Naive thymus-derived CD8-positive, alpha-beta T cell (primary cell): ENCODE measurements around the gene ZNF280D. TPM values are rescaled to one million over a fixed set of nuclear protein-coding genes. Genes with fewer than 3 reads are reported as not detected.

Source experiments
- ATAC-seq, 2 donors: fragments of 150-1000 bp; cut with Tn5 transposase in 1 of 2; sonication (Bioruptor Pico), chemical (Tn5 transposase) in 1 of 2; 1 replicate in 1 of 2; 2 replicates in 1 of 2; pipeline ENCODE4 v1.10.0; 2021; ENCODE audit warnings: mild to moderate bottlenecking in 2 of 2, moderate library complexity in 2 of 2
- POLR2A ChIA-PET: fragments of 350-600 bp; sonication (Branson Sonifier 250); formaldehyde crosslinking; loops from one replicate; lab custom pipeline; 2021; ENCODE audit warnings: antibody characterized with exemption; lab: Charles Lee
- DNase-seq, 10 donors: peaks; one replicate each; pipeline versions ENCODE4 v3.0.0 to v3.0.0-alpha.2; 2020 to 2022
- H3K27ac Mint-ChIP-seq, 10 donors: one replicate each; pipeline ENCODE4 v1.8.0; 2020 to 2022; ENCODE audit warnings: mild to moderate bottlenecking in 10 of 10, mixed read lengths in 10 of 10, moderate library complexity in 4 of 10, inconsistent platforms in 1 of 10
- H3K27me3 Mint-ChIP-seq, 5 donors: one replicate each; pipeline ENCODE4 v1.8.0; 2021 to 2022; ENCODE audit warnings: mixed read lengths in 5 of 5
- H3K36me3 Mint-ChIP-seq, 3 donors: one replicate each; pipeline ENCODE4 v1.8.0; 2020 to 2022; ENCODE audit warnings: mixed read lengths in 3 of 3, mild to moderate bottlenecking in 2 of 3, inconsistent platforms in 1 of 3
- H3K4me1 Mint-ChIP-seq, 4 donors: one replicate each; pipeline ENCODE4 v1.8.0; 2021 to 2022; ENCODE audit warnings: mixed read lengths in 4 of 4
- H3K4me3 Mint-ChIP-seq, 10 donors: one replicate each; pipeline ENCODE4 v1.8.0; 2020 to 2022; ENCODE audit warnings: mild to moderate bottlenecking in 10 of 10, mixed read lengths in 10 of 10, moderate library complexity in 6 of 10, inconsistent platforms in 1 of 10
- H3K9me3 Mint-ChIP-seq, 9 donors: one replicate each; pipeline ENCODE4 v1.8.0; 2020 to 2022; ENCODE audit warnings: mixed read lengths in 9 of 9, mild to moderate bottlenecking in 3 of 9, inconsistent platforms in 1 of 9, moderate library complexity in 1 of 9
- polyA plus RNA-seq, 3 donors: library from polyadenylated mRNA; unstranded; fragments of 300-500 nt; fragmentation: Illumina TruSeq; gene quantifications; one replicate each; pipeline ENCODE4 v1.2.3, GENCODE V29; 2021
- total RNA-seq, 8 experiments: library from RNA in 2 of 8; stranded (reverse) in 2 of 8; gene quantifications; one replicate each; pipeline ENCODE4 v1.2.3 and lab custom pipeline; 2021 to 2026

The ZNF280D gene
- total and polyA plus RNA-seq, 5 experiments from 2014 or later = 10.6 to 51.1 (median 14.4) TPM

GRCh38 chr15:56653787-56654186, 79.5 kb downstream of the ZNF280D start:
- Mint-ChIP-seq H3K4me1 (no peaks in the 10 kb centered on the region), H3K9me3 (no peaks in the 10 kb centered on the region), H3K27me3 (no peaks in the 10 kb centered on the region), H3K27ac (no peak overlapping the region), H3K36me3 (peaks cover 14 to 66% (median 40%) of the 10 kb centered on the region in 3 donors), H3K4me3 (no peak overlapping the region)
- POLR2A ChIA-PET = no interaction called here
- DNase-seq (no peak), ATAC-seq (no peak)

GRCh38 chr15:56653107-56653506, 80.2 kb downstream of the ZNF280D start:
- POLR2A ChIA-PET = no interaction called here
- Mint-ChIP-seq H3K36me3 (peaks cover 13 to 71% (median 40%) of the 10 kb centered on the region in 3 donors), H3K27me3 (no peaks in the 10 kb centered on the region), H3K4me3 (no peak overlapping the region), H3K9me3 (no peaks in the 10 kb centered on the region), H3K4me1 (peaks cover 0 to 1% (median 0%) of the 10 kb centered on the region in 4 donors), H3K27ac (no peak overlapping the region)
- DNase-seq = no peak
- ATAC-seq = no peak

GRCh38 chr15:56648311-56648710, 85.0 kb downstream of the ZNF280D start:
- Mint-ChIP-seq H3K36me3 (peaks cover 0 to 62% (median 31%) of the 10 kb centered on the region in 3 donors), H3K4me1 (peaks cover 0 to 4% (median 0%) of the 10 kb centered on the region in 4 donors), H3K9me3 (no peaks in the 10 kb centered on the region), H3K27me3 (no peaks in the 10 kb centered on the region), H3K4me3 (no peak overlapping the region), H3K27ac (no peak overlapping the region)
- DNase-seq (no peak), ATAC-seq (no peak)
- POLR2A ChIA-PET = no interaction called here

GRCh38 chr15:56640549-56640948, 92.8 kb downstream of the ZNF280D start:
- ATAC-seq = no peak
- H3K36me3 Mint-ChIP-seq = peaks cover 0 to 34% (median 16%) of the 10 kb centered on the region in 3 donors
- DNase-seq = no peak
- POLR2A ChIA-PET = no interaction called here
- H3K9me3 Mint-ChIP-seq = no peaks in the 10 kb centered on the region
- no peaks in the 10 kb centered on the region for H3K27me3 Mint-ChIP-seq
- no peak overlapping the region for H3K4me3 Mint-ChIP-seq
- H3K4me1 Mint-ChIP-seq = no peaks in the 10 kb centered on the region
- no peak overlapping the region for H3K27ac Mint-ChIP-seq

- POLR2A ChIA-PET = no interaction called here
- no peak overlapping the region for H3K4me3 Mint-ChIP-seq
- ATAC-seq (no peak), DNase-seq (no peak)
- no peaks in the 10 kb centered on the region for H3K9me3 Mint-ChIP-seq
- peak overlapping the region in 1 of 10 donors; percentile 22 for H3K27ac Mint-ChIP-seq
- peaks cover 0 to 31% (median 12%) of the 10 kb centered on the region in 3 donors for H3K36me3 Mint-ChIP-seq
- no peaks in the 10 kb centered on the region for H3K4me1 Mint-ChIP-seq
- H3K27me3 Mint-ChIP-seq = no peaks in the 10 kb centered on the region
Observed at GRCh38 chr15:56640127-56640526, 93.2 kb downstream of the ZNF280D start.

GRCh38 chr15:56639631-56640030, 93.7 kb downstream of the ZNF280D start:
- Mint-ChIP-seq H3K9me3 (no peaks in the 10 kb centered on the region), H3K36me3 (peaks cover 0 to 31% (median 12%) of the 10 kb centered on the region in 3 donors), H3K4me3 (no peak overlapping the region), H3K27me3 (no peaks in the 10 kb centered on the region), H3K4me1 (no peaks in the 10 kb centered on the region), H3K27ac (peak overlapping the region in 1 of 10 donors; percentile 15)
- POLR2A ChIA-PET = no interaction called here
- DNase-seq = no peak
- no peak for ATAC-seq

GRCh38 chr15:56631765-56632164, 101.5 kb downstream of the ZNF280D start:
- Mint-ChIP-seq H3K27me3 (no peaks in the 10 kb centered on the region), H3K4me1 (no peaks in the 10 kb centered on the region), H3K36me3 (peaks cover 0 to 18% (median 11%) of the 10 kb centered on the region in 3 donors), H3K9me3 (no peaks in the 10 kb centered on the region), H3K4me3 (no peak overlapping the region), H3K27ac (peak overlapping the region in 3 of 10 donors; percentile 13 to 65 (median 16))
- POLR2A ChIA-PET = no interaction called here
- DNase-seq = no peak
- no peak for ATAC-seq

GRCh38 chr15:56628893-56629532, 104.3 kb downstream of the ZNF280D start:
- Mint-ChIP-seq H3K9me3 (no peaks in the 10 kb centered on the region), H3K27ac (peak overlapping the region in 1 of 10 donors; percentile 36), H3K4me1 (no peaks in the 10 kb centered on the region), H3K27me3 (no peaks in the 10 kb centered on the region), H3K36me3 (peaks cover 0 to 14% (median 9%) of the 10 kb centered on the region in 3 donors), H3K4me3 (no peak overlapping the region)
- ATAC-seq (no peak), DNase-seq (no peak)
- POLR2A ChIA-PET = no interaction called here

GRCh38 chr15:56619887-56620286, 113.4 kb downstream of the ZNF280D start:
- POLR2A ChIA-PET = no interaction called here
- Mint-ChIP-seq H3K4me1 (peaks cover 2 to 7% (median 3%) of the 10 kb centered on the region in 4 donors), H3K27me3 (peaks cover 0 to 3% (median 0%) of the 10 kb centered on the region in 5 donors), H3K27ac (no peak overlapping the region), H3K9me3 (peaks cover 0 to 17% (median 5%) of the 10 kb centered on the region in 9 donors), H3K4me3 (no peak overlapping the region), H3K36me3 (peaks cover 3 to 9% (median 8%) of the 10 kb centered on the region in 3 donors)
- ATAC-seq (no peak), DNase-seq (no peak)

GRCh38 chr15:56617628-56618027, 115.7 kb downstream of the ZNF280D start:
- peaks cover 0 to 17% (median 5%) of the 10 kb centered on the region in 9 donors for H3K9me3 Mint-ChIP-seq
- no peak overlapping the region for H3K27ac Mint-ChIP-seq
- ATAC-seq = no peak
- H3K27me3 Mint-ChIP-seq = peaks cover 3 to 11% (median 9%) of the 10 kb centered on the region in 5 donors
- peaks cover 0 to 9% (median 5%) of the 10 kb centered on the region in 3 donors for H3K36me3 Mint-ChIP-seq
- POLR2A ChIA-PET = no interaction called here
- no peak overlapping the region for H3K4me3 Mint-ChIP-seq
- DNase-seq = no peak
- peaks cover 5 to 16% (median 9%) of the 10 kb centered on the region in 4 donors for H3K4me1 Mint-ChIP-seq

GRCh38 chr15:56616551-56616950, 116.8 kb downstream of the ZNF280D start:
- Mint-ChIP-seq H3K4me1 (peaks cover 5 to 16% (median 9%) of the 10 kb centered on the region in 4 donors), H3K27ac (no peak overlapping the region), H3K4me3 (no peak overlapping the region), H3K27me3 (peaks cover 4 to 11% (median 9%) of the 10 kb centered on the region in 5 donors), H3K9me3 (peaks cover 0 to 17% (median 5%) of the 10 kb centered on the region in 9 donors), H3K36me3 (peaks cover 0 to 9% (median 5%) of the 10 kb centered on the region in 3 donors)
- POLR2A ChIA-PET = no interaction called here
- no peak for DNase-seq
- ATAC-seq = no peak

- POLR2A ChIA-PET = no interaction called here
- Mint-ChIP-seq H3K36me3 (peaks cover 0 to 5% (median 0%) of the 10 kb centered on the region in 3 donors), H3K27me3 (peaks cover 5 to 21% (median 9%) of the 10 kb centered on the region in 5 donors), H3K4me3 (peak overlapping the region in 2 of 10 donors; percentile 5 to 45), H3K9me3 (peaks cover 0 to 12% (median 3%) of the 10 kb centered on the region in 9 donors), H3K27ac (peak overlapping the region in 3 of 10 donors; percentile 2 to 73 (median 38)), H3K4me1 (peaks cover 3 to 11% (median 7%) of the 10 kb centered on the region in 4 donors)
- DNase-seq = no peak
- peak in 1 of 2 donors; percentile 42 for ATAC-seq
Observed at GRCh38 chr15:56613811-56614210, 119.5 kb downstream of the ZNF280D start.

- DNase-seq (no peak), ATAC-seq (no peak)
- H3K27me3 Mint-ChIP-seq = peaks cover 6 to 48% (median 14%) of the 10 kb centered on the region in 5 donors
- POLR2A ChIA-PET = no interaction called here
- no peak overlapping the region for H3K4me3 Mint-ChIP-seq
- no peak overlapping the region for H3K27ac Mint-ChIP-seq
- peaks cover 2 to 27% (median 7%) of the 10 kb centered on the region in 4 donors for H3K4me1 Mint-ChIP-seq
- H3K36me3 Mint-ChIP-seq = peaks cover 0 to 9% (median 2%) of the 10 kb centered on the region in 3 donors
- H3K9me3 Mint-ChIP-seq = peaks cover 0 to 7% (median 3%) of the 10 kb centered on the region in 9 donors
Observed at GRCh38 chr15:56608993-56609392, 124.3 kb downstream of the ZNF280D start.
